Panc1 (cell line): ENCODE measurements around the gene OPN1MW3. TPM values are rescaled to one million over a fixed set of nuclear protein-coding genes. Genes with fewer than 3 reads are reported as not detected.
"Not testable (repeated sequence)": the region's sequence is repeated elsewhere in the genome, so short reads cannot be mapped to it uniquely, and the experiment has no call there.

Experiments
- ATAC-seq: fragments of 200-7000 bp; cut with Tn5 transposase; 2 replicates; pipeline ENCODE4 v1.9.1; 2020; ENCODE audit warnings: mild to moderate bottlenecking, moderate library complexity
- BruUV-seq: library from RNA; stranded (reverse); fragments of 400-500 nt; replicated peaks from 2 replicates; lab custom pipeline; 2021; lab: Mats Ljungman, UMichigan
- CTCF ChIA-PET: fragments of 300-600 bp; sonication (Branson Sonifier 250); formaldehyde crosslinking; loops from one replicate; lab custom pipeline; 2022; ENCODE audit warnings: antibody characterized with exemption; lab: Charles Lee
- POLR2A ChIA-PET: fragments of 300-600 bp; sonication (Branson Sonifier 250); formaldehyde crosslinking; loops from one replicate; lab custom pipeline; 2022; ENCODE audit warnings: antibody characterized with exemption; lab: Charles Lee
- DNase-seq: peaks from one replicate; pipeline ENCODE4 v3.0.0-alpha.2; 2010; ENCODE audit warnings: low read depth, low spot score
- H3K27ac ChIP-seq: 2 replicates; pipeline ENCODE4 v1.5.1; 2011; ENCODE audit warnings: mild to moderate bottlenecking, low read length, inconsistent platforms
- H3K27me3 ChIP-seq: fragments of 200-500 bp; sonication (Bioruptor generic); 2 replicates; pipeline ENCODE4 v1.6.0; 2014; ENCODE audit warnings: low read length, inconsistent platforms; ENCODE audit not compliant: control insufficient read depth, insufficient read depth
- H3K36me3 ChIP-seq: fragments of 200-500 bp; sonication (Bioruptor generic); 2 replicates; pipeline ENCODE4 v1.5.1; 2014; ENCODE audit warnings: inconsistent platforms, mild to moderate bottlenecking, low read length, moderate library complexity; ENCODE audit not compliant: control insufficient read depth, insufficient read depth
- H3K4me1 ChIP-seq: 2 replicates; pipeline ENCODE4 v1.5.1; 2011; ENCODE audit warnings: inconsistent platforms, mild to moderate bottlenecking, low read length, moderate library complexity; ENCODE audit not compliant: control insufficient read depth, insufficient read depth
- H3K4me3 ChIP-seq, 2 experiments: 2 replicates each; pipeline ENCODE4 v1.5.1; 2011 to 2012; ENCODE audit warnings: low read depth in 2 of 2, low read length in 2 of 2, mild to moderate bottlenecking in 2 of 2, inconsistent platforms in 1 of 2, moderate library complexity in 1 of 2
- H3K9me3 ChIP-seq: fragments of 200-500 bp; sonication (Bioruptor generic); 2 replicates; pipeline ENCODE4 v1.5.1; 2014; ENCODE audit warnings: low read depth, mild to moderate bottlenecking, inconsistent platforms, low read length, moderate library complexity; ENCODE audit not compliant: control insufficient read depth, insufficient read depth
- CTCF ChIP-seq: fragments of 450-650 bp; IDR thresholded peaks from 2 replicates; pipeline ENCODE4 v1.5.1; 2017; ENCODE audit warnings: mild to moderate bottlenecking
- POLR2AphosphoS5 ChIP-seq: IDR thresholded peaks from 2 replicates; pipeline ENCODE4 v1.6.1; 2012; ENCODE audit warnings: mild to moderate bottlenecking, low read depth, low read length, moderate library complexity
- REST ChIP-seq, 2 experiments: IDR thresholded peaks; 2 replicates each; pipeline ENCODE4 v1.6.1; 2011 to 2012; ENCODE audit warnings: low read depth in 2 of 2, control low read depth in 1 of 2, low read length in 1 of 2, mild to moderate bottlenecking in 1 of 2, moderate library complexity in 1 of 2; ENCODE audit not compliant: insufficient read depth in 1 of 2
- SIN3A ChIP-seq: IDR thresholded peaks from 2 replicates; pipeline ENCODE4 v1.6.1; 2012; ENCODE audit warnings: low read depth, mild to moderate bottlenecking, low read length, moderate library complexity, borderline replicate concordance; ENCODE audit not compliant: insufficient read depth
- TCF7L2 ChIP-seq: IDR thresholded peaks from 2 replicates; pipeline ENCODE4 v1.6.1; 2011; ENCODE audit warnings: mild to moderate bottlenecking, low read depth, low read length, inconsistent platforms
- in situ Hi-C: cut with HindIII; loops from 2 replicates; pipeline ENCODE4 v1.10.0; 2016; ENCODE audit warnings: low sequenced_read_pairs, low pct_unique_long_range_greater_than_20kb
- intact Hi-C: fragments of 100-400 bp; cut with micrococcal nuclease; formaldehyde crosslinking; loops from one replicate; pipeline ENCODE4 v1.10.0; 2022; ENCODE audit not compliant: unreplicated experiment
- total RNA-seq: library from RNA; stranded (reverse); gene quantifications from one replicate; pipeline ENCODE4 v1.2.1, GENCODE V29; 2021; ENCODE audit not compliant: unreplicated experiment

OPN1MW3 gene
- total RNA-seq, 1 experiment from 2014 or later: not detected

- in situ Hi-C loops, H3K4me1 ChIP-seq, intact Hi-C loops, DNase-seq, H3K27ac ChIP-seq, H3K36me3 ChIP-seq, CTCF ChIA-PET, ATAC-seq, H3K27me3 ChIP-seq, H3K9me3 ChIP-seq, H3K4me3 ChIP-seq, BruUV-seq, POLR2A ChIA-PET: not testable (repeated sequence)
Measured at GRCh38 chrX:154263072-154263471, 5.7 kb downstream of the OPN1MW3 start.

- CTCF ChIA-PET, H3K27me3 ChIP-seq, H3K27ac ChIP-seq, H3K4me1 ChIP-seq, H3K9me3 ChIP-seq, DNase-seq, BruUV-seq, H3K36me3 ChIP-seq, H3K4me3 ChIP-seq, intact Hi-C loops, in situ Hi-C loops, ATAC-seq, POLR2A ChIA-PET: not testable (repeated sequence)
Measured at GRCh38 chrX:154269245-154269644, 11.9 kb downstream of the OPN1MW3 start.

- intact Hi-C loops, in situ Hi-C loops, H3K9me3 ChIP-seq, H3K27ac ChIP-seq, H3K4me3 ChIP-seq, H3K27me3 ChIP-seq, DNase-seq, H3K4me1 ChIP-seq, POLR2A ChIA-PET, BruUV-seq, H3K36me3 ChIP-seq, CTCF ChIA-PET: not testable (repeated sequence)
- ATAC-seq: peak; percentile 70; the same call in 1 of the 2 replicates
Measured at GRCh38 chrX:154284489-154285338, 27.3 kb downstream of the OPN1MW3 start.

GRCh38 chrX:154286406-154286805 is 29.0 kb downstream of the OPN1MW3 start:
- in situ Hi-C loops, H3K36me3 ChIP-seq, H3K27ac ChIP-seq, DNase-seq, H3K4me3 ChIP-seq, ATAC-seq, intact Hi-C loops, BruUV-seq, POLR2A ChIA-PET, H3K27me3 ChIP-seq, H3K4me1 ChIP-seq, CTCF ChIA-PET, H3K9me3 ChIP-seq: not testable (repeated sequence)

GRCh38 chrX:154294791-154295574 is 37.6 kb downstream of the OPN1MW3 start, which contains the start of gene TEX28:
Gene TEX28, minus strand, starts transcription at chrX:154295124. Its CDS starts 3,007 bp downstream, at chrX:154292117.
- ChIA-PET POLR2A (no interaction called here), CTCF (interaction anchor here (0.7 kb wide), 1 partner anchor 372 kb away, joined by 3 read pairs; no protein-coding TSS in a partner anchor)
- DNase-seq: no peak
- no peaks in the 10 kb centered on the region for H3K27me3 ChIP-seq
- H3K4me3 ChIP-seq: no peak within 1 kb of the TSS
- ATAC-seq: no peak
- BruUV-seq: no TSS peak
- no peaks in the 10 kb centered on the region for H3K4me1 ChIP-seq
- TF ChIP-seq REST (IDR thresholded peaks at IDR 0.05; ENCODE audit: insufficient read depth in 1 of 2, low read depth in 2 of 2, low read length in 1 of 2) (no peak), TCF7L2 (no peak), SIN3A (no peak), POLR2AphosphoS5 (no peak), CTCF (no peak)
- no peak within 1 kb of the TSS for H3K27ac ChIP-seq
- in situ Hi-C loops: no loop called here
- no peaks in the 10 kb centered on the region for H3K36me3 ChIP-seq
- no peaks in the 10 kb centered on the region for H3K9me3 ChIP-seq
- intact Hi-C loops: no loop called here
